Measurements from ENCODE around the gene CNN2. TPM values are rescaled to one million over a fixed set of nuclear protein-coding genes. Genes with fewer than 3 reads are reported as not detected.

The CNN2 gene
- total and polyA plus RNA-seq, 2 of the 13 experiments (the other 11 are each of a cell fraction or from before 2014, with no cell fraction given) = 63.6 to 70.0 TPM

DNA sequence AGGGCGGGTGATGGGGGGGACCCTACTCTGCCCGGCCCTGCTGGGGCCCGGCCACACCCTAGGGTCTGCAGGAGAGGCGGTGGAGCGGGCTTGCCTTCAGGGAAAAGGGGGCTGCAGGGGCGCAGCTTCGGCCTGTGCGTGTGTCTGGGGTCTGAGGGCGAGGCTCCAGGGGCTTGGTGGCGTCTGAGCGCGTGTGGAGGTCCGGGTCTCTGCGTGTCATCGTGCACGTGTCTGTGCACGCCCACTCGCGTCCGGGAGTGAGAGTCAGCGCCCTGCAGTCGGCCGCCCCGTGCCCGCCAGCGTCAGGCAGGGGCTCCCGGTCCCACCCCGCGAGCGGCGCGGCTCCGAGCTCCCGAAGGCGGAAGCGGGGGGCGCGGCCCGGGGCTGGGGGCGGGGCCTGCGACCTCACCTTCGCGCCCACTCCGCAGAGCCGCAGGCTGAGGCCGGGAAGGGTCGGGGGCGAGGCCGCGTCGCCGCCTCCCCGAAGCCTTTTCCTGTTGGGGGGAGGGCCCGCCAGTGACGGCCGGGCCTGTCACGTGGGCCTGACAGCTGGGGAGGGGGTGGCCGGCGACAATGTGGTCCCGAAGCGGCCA, 40.4 kb downstream of the CNN2 start, which contains the start of gene ARHGAP45 (continued):
- TF ChIP-seq, protein P1, sequence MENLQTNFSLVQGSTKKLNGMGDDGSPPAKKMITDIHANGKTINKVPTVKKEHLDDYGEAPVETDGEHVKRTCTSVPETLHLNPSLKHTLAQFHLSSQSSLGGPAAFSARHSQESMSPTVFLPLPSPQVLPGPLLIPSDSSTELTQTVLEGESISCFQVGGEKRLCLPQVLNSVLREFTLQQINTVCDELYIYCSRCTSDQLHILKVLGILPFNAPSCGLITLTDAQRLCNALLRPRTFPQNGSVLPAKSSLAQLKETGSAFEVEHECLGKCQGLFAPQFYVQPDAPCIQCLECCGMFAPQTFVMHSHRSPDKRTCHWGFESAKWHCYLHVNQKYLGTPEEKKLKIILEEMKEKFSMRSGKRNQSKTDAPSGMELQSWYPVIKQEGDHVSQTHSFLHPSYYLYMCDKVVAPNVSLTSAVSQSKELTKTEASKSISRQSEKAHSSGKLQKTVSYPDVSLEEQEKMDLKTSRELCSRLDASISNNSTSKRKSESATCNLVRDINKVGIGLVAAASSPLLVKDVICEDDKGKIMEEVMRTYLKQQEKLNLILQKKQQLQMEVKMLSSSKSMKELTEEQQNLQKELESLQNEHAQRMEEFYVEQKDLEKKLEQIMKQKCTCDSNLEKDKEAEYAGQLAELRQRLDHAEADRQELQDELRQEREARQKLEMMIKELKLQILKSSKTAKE (CRISPR knock-in tag; IDR thresholded peaks at IDR 0.05; ENCODE audit: borderline replicate concordance) = peak; percentile 30; the same call in 1 of the 2 replicates
- no peak for TF ChIP-seq NPAS2 (CRISPR knock-in tag; IDR thresholded peaks at IDR 0.05; ENCODE audit: borderline replicate concordance)
- no peak for TF ChIP-seq MEF2D (CRISPR knock-in tag; IDR thresholded peaks at IDR 0.05)
- TF ChIP-seq ZBTB1 (CRISPR knock-in tag; IDR thresholded peaks at IDR 0.05; ENCODE audit: borderline replicate concordance) = no peak
- no peak for TF ChIP-seq ZNF333 (CRISPR knock-in tag; IDR thresholded peaks at IDR 0.05; ENCODE audit: borderline replicate concordance)
- 0 out of 2 replicates have a peak, but pooled peaks have one; percentile 35 for TF ChIP-seq ZNF230 (CRISPR knock-in tag; IDR thresholded peaks at IDR 0.05)
- TF ChIP-seq MXI1 (IDR thresholded peaks at IDR 0.05; ENCODE audit: borderline replicate concordance, low read depth, low read length) = no peak; the same call in 2 of the 3 replicates
- TF ChIP-seq ZNF232 (CRISPR knock-in tag; IDR thresholded peaks at IDR 0.05; ENCODE audit: borderline replicate concordance) = no peak
- TF ChIP-seq NR1H2 (CRISPR knock-in tag; IDR thresholded peaks at IDR 0.05; ENCODE audit: borderline replicate concordance, low read depth) = no peak
- 0 out of 2 replicates have a peak, but pooled peaks have one; percentile 20 for TF ChIP-seq ERF (CRISPR knock-in tag; IDR thresholded peaks at IDR 0.05)
- TF ChIP-seq, protein P2, sequence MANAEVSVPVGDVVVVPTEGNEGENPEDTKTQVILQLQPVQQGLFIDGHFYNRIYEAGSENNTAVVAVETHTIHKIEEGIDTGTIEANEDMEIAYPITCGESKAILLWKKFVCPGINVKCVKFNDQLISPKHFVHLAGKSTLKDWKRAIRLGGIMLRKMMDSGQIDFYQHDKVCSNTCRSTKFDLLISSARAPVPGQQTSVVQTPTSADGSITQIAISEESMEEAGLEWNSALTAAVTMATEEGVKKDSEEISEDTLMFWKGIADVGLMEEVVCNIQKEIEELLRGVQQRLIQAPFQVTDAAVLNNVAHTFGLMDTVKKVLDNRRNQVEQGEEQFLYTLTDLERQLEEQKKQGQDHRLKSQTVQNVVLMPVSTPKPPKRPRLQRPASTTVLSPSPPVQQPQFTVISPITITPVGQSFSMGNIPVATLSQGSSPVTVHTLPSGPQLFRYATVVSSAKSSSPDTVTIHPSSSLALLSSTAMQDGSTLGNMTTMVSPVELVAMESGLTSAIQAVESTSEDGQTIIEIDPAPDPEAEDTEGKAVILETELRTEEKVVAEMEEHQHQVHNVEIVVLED (CRISPR knock-in tag; IDR thresholded peaks at IDR 0.05; ENCODE audit: borderline replicate concordance) = no peak
- no peak for TF ChIP-seq SETDB1 (CRISPR knock-in tag; IDR thresholded peaks at IDR 0.05; ENCODE audit: borderline replicate concordance)
- TF ChIP-seq KMT2B (CRISPR knock-in tag; IDR thresholded peaks at IDR 0.05) = no peak; the same call in 1 of the 2 replicates
- TF ChIP-seq ZNF703 (CRISPR knock-in tag; IDR thresholded peaks at IDR 0.05; ENCODE audit: borderline replicate concordance) = no peak
- no peak for TF ChIP-seq ELF1 (CRISPR knock-in tag; IDR thresholded peaks at IDR 0.05)
- no peak for TF ChIP-seq SIX4 (CRISPR knock-in tag; IDR thresholded peaks at IDR 0.05)
- TF ChIP-seq NR2F2 (IDR thresholded peaks at IDR 0.05; ENCODE audit: borderline replicate concordance, low read depth) = no peak
- no peak for TF ChIP-seq PLRG1 (conservative IDR thresholded peaks at IDR 0.05)
- TF ChIP-seq RFX5 (IDR thresholded peaks at IDR 0.05; ENCODE audit: low read depth, low read length) = no peak
- peak in 1 of 2 experiments; percentile 71; a peak in 1 of 4 replicates for TF ChIP-seq POLR2A (IDR thresholded peaks at IDR 0.05; ENCODE audit: insufficient read depth in 1 of 2, low read depth in 2 of 2, low read length in 2 of 2)
- TF ChIP-seq, protein P3, sequence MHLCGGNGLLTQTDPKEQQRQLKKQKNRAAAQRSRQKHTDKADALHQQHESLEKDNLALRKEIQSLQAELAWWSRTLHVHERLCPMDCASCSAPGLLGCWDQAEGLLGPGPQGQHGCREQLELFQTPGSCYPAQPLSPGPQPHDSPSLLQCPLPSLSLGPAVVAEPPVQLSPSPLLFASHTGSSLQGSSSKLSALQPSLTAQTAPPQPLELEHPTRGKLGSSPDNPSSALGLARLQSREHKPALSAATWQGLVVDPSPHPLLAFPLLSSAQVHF (CRISPR knock-in tag; IDR thresholded peaks at IDR 0.05) = no peak
- TF ChIP-seq ZNF121 (CRISPR knock-in tag; IDR thresholded peaks at IDR 0.05) = no peak
- no peak for TF ChIP-seq ZNF496 (CRISPR knock-in tag; IDR thresholded peaks at IDR 0.05; ENCODE audit: insufficient replicate concordance)
- no peak for TF ChIP-seq YEATS2 (CRISPR knock-in tag; IDR thresholded peaks at IDR 0.05; ENCODE audit: borderline replicate concordance)
- TF ChIP-seq TP53 (CRISPR knock-in tag; conservative IDR thresholded peaks at IDR 0.05) = no peak
- TF ChIP-seq TBX2 (CRISPR knock-in tag; IDR thresholded peaks at IDR 0.05; ENCODE audit: borderline replicate concordance) = no peak
- no peak for TF ChIP-seq SP1 (IDR thresholded peaks at IDR 0.05)
- TF ChIP-seq SP1 (CRISPR knock-in tag; IDR thresholded peaks at IDR 0.05) = peak; percentile 61; the same call in 1 of the 2 replicates

All from HepG2 (cell line).